H9 (cell line): Measurements from ENCODE around the gene TGOLN2. TPM values are rescaled to one million over a fixed set of nuclear protein-coding genes. Genes with fewer than 3 reads are reported as not detected.

Experiments
- DNase-seq: peaks from one replicate; pipeline ENCODE4 v3.0.0-alpha.2; 2017
- H2AFZ ChIP-seq: one replicate; pipeline ENCODE4 v1.6.1; 2013; ENCODE audit warnings: mild to moderate bottlenecking, low read length, control low read depth, moderate library complexity
- H2AK5ac ChIP-seq: 2 replicates; pipeline ENCODE4 v1.6.1; 2013; ENCODE audit warnings: low read length, control low read depth, mixed read lengths; ENCODE audit not compliant: insufficient read length
- H2BK120ac ChIP-seq: one replicate; pipeline ENCODE4 v1.6.1; 2013; ENCODE audit warnings: low read depth, mild to moderate bottlenecking, low read length, control low read depth, inconsistent platforms; ENCODE audit not compliant: poor library complexity, severe bottlenecking
- H2BK12ac ChIP-seq: 2 replicates; pipeline ENCODE4 v1.6.1; 2013; ENCODE audit warnings: low read length, control low read depth, mixed read lengths, low read depth; ENCODE audit not compliant: insufficient read length
- H2BK15ac ChIP-seq: 2 replicates; pipeline ENCODE4 v1.6.1; 2013; ENCODE audit warnings: low read depth, low read length, control low read depth
- H2BK20ac ChIP-seq: one replicate; pipeline ENCODE4 v1.6.1; 2013; ENCODE audit warnings: low read depth, mild to moderate bottlenecking, low read length, control low read depth, inconsistent platforms; ENCODE audit not compliant: poor library complexity, severe bottlenecking
- H2BK5ac ChIP-seq: 2 replicates; pipeline ENCODE4 v1.6.1; 2013; ENCODE audit warnings: low read length, control low read depth, mixed read lengths; ENCODE audit not compliant: insufficient read length
- H3K14ac ChIP-seq: 2 replicates; pipeline ENCODE4 v1.6.1; 2013; ENCODE audit warnings: low read length, control low read depth; ENCODE audit not compliant: insufficient read depth
- H3K18ac ChIP-seq: 2 replicates; pipeline ENCODE4 v1.6.1; 2013; ENCODE audit warnings: low read depth, mild to moderate bottlenecking, mixed read lengths, low read length, control low read depth; ENCODE audit not compliant: insufficient read length
- H3K23ac ChIP-seq: 2 replicates; pipeline ENCODE4 v1.6.1; 2013; ENCODE audit warnings: low read length, control low read depth, mixed read lengths, low read depth; ENCODE audit not compliant: insufficient read length
- H3K23me2 ChIP-seq: 2 replicates; pipeline ENCODE4 v1.6.1; 2013; ENCODE audit warnings: low read depth, mild to moderate bottlenecking, mixed read lengths, low read length, control low read depth; ENCODE audit not compliant: insufficient read length, poor library complexity, severe bottlenecking
- H3K27ac ChIP-seq: 2 replicates; pipeline ENCODE4 v1.5.1; 2013; ENCODE audit warnings: low read length, control low read depth, mixed read lengths, low read depth; ENCODE audit not compliant: insufficient read length
- H3K27me3 ChIP-seq: 2 replicates; pipeline ENCODE4 v1.6.1; 2013; ENCODE audit warnings: low read length, control low read depth, inconsistent platforms; ENCODE audit not compliant: insufficient read depth
- H3K4ac ChIP-seq: 2 replicates; pipeline ENCODE4 v1.6.1; 2013; ENCODE audit warnings: low read depth, mild to moderate bottlenecking, control low read depth, inconsistent platforms, low read length, moderate library complexity
- H3K4me1 ChIP-seq: 2 replicates; pipeline ENCODE4 v1.6.1; 2013; ENCODE audit warnings: low read length, control low read depth, inconsistent platforms; ENCODE audit not compliant: insufficient read depth
- H3K4me2 ChIP-seq: 2 replicates; pipeline ENCODE4 v1.6.1; 2013; ENCODE audit warnings: low read length, control low read depth, mixed read lengths; ENCODE audit not compliant: insufficient read length, insufficient read depth
- H3K56ac ChIP-seq: 2 replicates; pipeline ENCODE4 v1.6.1; 2013; ENCODE audit warnings: low read depth, mild to moderate bottlenecking, mixed read lengths, low read length, control low read depth; ENCODE audit not compliant: insufficient read length
- H3K79me1 ChIP-seq: 2 replicates; pipeline ENCODE4 v1.6.1; 2013; ENCODE audit warnings: low read depth, mild to moderate bottlenecking, moderate library complexity, low read length, control low read depth, inconsistent platforms; ENCODE audit not compliant: insufficient read depth, poor library complexity, severe bottlenecking
- H3K79me2 ChIP-seq: 2 replicates; pipeline ENCODE4 v1.6.1; 2013; ENCODE audit warnings: low read length, control low read depth, inconsistent platforms; ENCODE audit not compliant: insufficient read depth
- H3K9ac ChIP-seq: 2 replicates; pipeline ENCODE4 v1.6.1; 2013; ENCODE audit warnings: low read length, control low read depth, mixed read lengths; ENCODE audit not compliant: insufficient read length; ENCODE audit errors: extremely low read depth
- H3K9me3 ChIP-seq: one replicate; pipeline ENCODE4 v1.6.1; 2013; ENCODE audit warnings: low read depth, low read length, inconsistent platforms; ENCODE audit not compliant: control insufficient read depth
- H3T11ph ChIP-seq: one replicate; pipeline ENCODE4 v1.6.1; 2013; ENCODE audit warnings: mild to moderate bottlenecking, low read length, control low read depth, inconsistent platforms
- H4K20me1 ChIP-seq: one replicate; pipeline ENCODE4 v1.6.1; 2013; ENCODE audit not compliant: control insufficient read depth, insufficient read length, insufficient read depth
- H4K5ac ChIP-seq: 2 replicates; pipeline ENCODE4 v1.6.1; 2013; ENCODE audit warnings: low read depth, mild to moderate bottlenecking, mixed read lengths, low read length, control low read depth; ENCODE audit not compliant: insufficient read length
- H4K8ac ChIP-seq: replicated peaks from 2 replicates; pipeline ENCODE4 v1.6.1; 2013; ENCODE audit warnings: low read length, control low read depth, mixed read lengths, low read depth; ENCODE audit not compliant: insufficient read length
- H4K91ac ChIP-seq: 2 replicates; pipeline ENCODE4 v1.6.1; 2013; ENCODE audit warnings: low read depth, mild to moderate bottlenecking, moderate library complexity, mixed read lengths, low read length, control low read depth; ENCODE audit not compliant: insufficient read length
- H3K27ac Mint-ChIP-seq, 3 experiments: 2 replicates in 2 of 3; 3 replicates in 1 of 3; pipeline ENCODE4 v1.8.0; 2020 to 2021; ENCODE audit warnings: mixed read lengths in 3 of 3, mild to moderate bottlenecking in 1 of 3, moderate library complexity in 1 of 3
- H3K27me3 Mint-ChIP-seq: 2 replicates; pipeline ENCODE4 v1.8.0; 2021; ENCODE audit warnings: low read depth, mild to moderate bottlenecking, moderate library complexity, mixed read lengths
- H3K36me3 Mint-ChIP-seq, 3 experiments: 2 replicates in 2 of 3; 3 replicates in 1 of 3; pipeline ENCODE4 v1.8.0; 2020 to 2021; ENCODE audit warnings: low read depth in 3 of 3, mixed read lengths in 3 of 3; ENCODE audit not compliant: insufficient read depth in 1 of 3
- H3K4me1 Mint-ChIP-seq, 2 experiments: 2 replicates each; pipeline ENCODE4 v1.8.0; 2020; ENCODE audit warnings: mixed read lengths in 2 of 2
- H3K4me3 Mint-ChIP-seq, 2 experiments: 2 replicates in 1 of 2; 3 replicates in 1 of 2; pipeline ENCODE4 v1.8.0; 2020 to 2021; ENCODE audit warnings: mild to moderate bottlenecking in 2 of 2, mixed read lengths in 2 of 2, moderate library complexity in 1 of 2
- H3K9me3 Mint-ChIP-seq, 2 experiments: 2 replicates in 1 of 2; 3 replicates in 1 of 2; pipeline ENCODE4 v1.8.0; 2020; ENCODE audit warnings: mild to moderate bottlenecking in 2 of 2, mixed read lengths in 2 of 2, moderate library complexity in 1 of 2
- CTCF ChIP-seq: fragments of 200-600 bp; sonication (generic); conservative IDR thresholded peaks from 3 replicates; pipeline ENCODE4 v1.8.0; 2021; ENCODE audit warnings: antibody characterized with exemption, mild to moderate bottlenecking
- WGBS: extraction: QIAGEN DNeasy Blood & Tissue Kit; methylation state at CpG from one replicate; pipeline ENCODE4 v1.1.7; 2013; ENCODE audit warnings: missing lambda C conversion rate, low lambda C conversion rate, mixed read lengths; ENCODE audit not compliant: insufficient read length; ENCODE audit errors: extremely low coverage; 5-methylcytosine and 5-hydroxymethylcytosine counted together
- total RNA-seq: library from RNA; stranded (reverse); gene quantifications from 2 replicates; pipeline ENCODE4 v1.2.1, GENCODE V29; 2021

The TGOLN2 gene
- total RNA-seq, 1 experiment from 2014 or later, result 47.8 TPM

GRCh38 chr2:85307527-85307897 lies 20.3 kb downstream of the TGOLN2 start:
- Histone ChIP-seq H2BK12ac (no peak overlapping the region), H3K9ac (no peak overlapping the region), H4K5ac (no peak overlapping the region), H3K79me1 (no peaks in the 10 kb centered on the region), H2BK20ac (no peak overlapping the region), H3K4me2 (no peak overlapping the region), H3K56ac (no peak overlapping the region), H4K20me1 (no peaks in the 10 kb centered on the region), H4K8ac (no peak overlapping the region), H2BK120ac (no peak overlapping the region), H2AK5ac (no peak overlapping the region), H3K9me3 (no peaks in the 10 kb centered on the region), H2BK15ac (no peak overlapping the region), H3K27me3 (no peaks in the 10 kb centered on the region), H3K4me1 (peaks cover 6% of the 10 kb centered on the region; the same call in 1 of the 2 replicates), H2AFZ (no peak overlapping the region), H3K23me2 (no peaks in the 10 kb centered on the region), H3K27ac (no peak overlapping the region), H3K4ac (no peak overlapping the region), H3T11ph (no peak overlapping the region), H2BK5ac (no peak overlapping the region), H3K18ac (no peak overlapping the region), H4K91ac (no peak overlapping the region), H3K23ac (no peak overlapping the region), H3K79me2 (no peaks in the 10 kb centered on the region), H3K14ac (no peak overlapping the region)
- no peak for TF ChIP-seq CTCF
- no peaks in the 10 kb centered on the region for H3K27me3 Mint-ChIP-seq
- no peaks in the 10 kb centered on the region for H3K9me3 Mint-ChIP-seq
- no peak for DNase-seq
- peaks cover 48 to 77% (median 70%) of the 10 kb centered on the region in 3 experiments for H3K36me3 Mint-ChIP-seq
- H3K4me1 Mint-ChIP-seq, result peaks cover 14% of the 10 kb centered on the region in 2 experiments
- H3K27ac Mint-ChIP-seq, result peak overlapping the region in 1 of 3 experiments; percentile 76; a peak in 1 of 7 replicates
- WGBS, result no CpG with 5 or more reads among the region's 9 CpGs
- H3K4me3 Mint-ChIP-seq, result no peak overlapping the region
